GM23338 (cell line): Measurements from ENCODE around the gene UTS2. TPM values are rescaled to one million over a fixed set of nuclear protein-coding genes. Genes with fewer than 3 reads are reported as not detected.

Experiments used
- ATAC-seq: fragments of 200-7000 bp; cut with Tn5 transposase; 3 replicates; pipeline ENCODE4 v1.9.1; 2020
- DNase-seq: peaks from one replicate; pipeline ENCODE4 v3.0.0-alpha.2; 2015; ENCODE audit warnings: low spot score
- H2AFZ ChIP-seq: fragments of 200-600 bp; sonication (generic); 2 replicates; pipeline ENCODE4 v1.8.0; 2016; ENCODE audit warnings: antibody characterized with exemption, mild to moderate bottlenecking, moderate library complexity
- H3F3A ChIP-seq: fragments of 200-600 bp; sonication (generic); replicated peaks from 2 replicates; pipeline ENCODE4 v1.8.0; 2017; ENCODE audit warnings: antibody characterized with exemption, mixed run types, low read depth
- H3K27ac ChIP-seq: fragments of 200-600 bp; sonication (generic); 2 replicates; pipeline ENCODE4 v1.6.1; 2016; ENCODE audit warnings: low read depth
- H3K27me3 ChIP-seq: fragments of 200-600 bp; sonication (generic); 2 replicates; pipeline ENCODE4 v1.8.0; 2016; ENCODE audit warnings: mild to moderate bottlenecking, mixed run types, moderate library complexity; ENCODE audit not compliant: insufficient read depth
- H3K36me3 ChIP-seq: fragments of 200-600 bp; sonication (generic); 2 replicates; pipeline ENCODE4 v1.8.0; 2016; ENCODE audit warnings: mild to moderate bottlenecking; ENCODE audit not compliant: insufficient read depth
- H3K4me1 ChIP-seq: fragments of 200-600 bp; sonication (generic); 2 replicates; pipeline ENCODE4 v1.8.0; 2016; ENCODE audit warnings: mild to moderate bottlenecking, moderate library complexity; ENCODE audit not compliant: insufficient read depth
- H3K4me2 ChIP-seq: fragments of 200-600 bp; sonication (generic); 2 replicates; pipeline ENCODE4 v1.7.1; 2017; ENCODE audit warnings: mixed run types
- H3K4me3 ChIP-seq: fragments of 200-600 bp; sonication (generic); 2 replicates; pipeline ENCODE4 v1.6.1; 2016; ENCODE audit warnings: mixed run types
- H3K79me2 ChIP-seq: fragments of 200-600 bp; sonication (generic); replicated peaks from 2 replicates; pipeline ENCODE4 v1.8.0; 2017; ENCODE audit warnings: mild to moderate bottlenecking; ENCODE audit not compliant: insufficient read depth
- H3K9me2 ChIP-seq: fragments of 200-600 bp; sonication (generic); 2 replicates; pipeline ENCODE4 v1.8.0; 2017; ENCODE audit not compliant: insufficient read depth
- H4K20me1 ChIP-seq: fragments of 200-600 bp; sonication (generic); replicated peaks from 2 replicates; pipeline ENCODE4 v1.8.0; 2017; ENCODE audit warnings: mild to moderate bottlenecking; ENCODE audit not compliant: insufficient read depth
- H3K27ac Mint-ChIP-seq: 2 replicates; pipeline ENCODE4 v1.8.0; 2020; ENCODE audit warnings: inconsistent platforms, mild to moderate bottlenecking, moderate library complexity, mixed read lengths
- H3K27me3 Mint-ChIP-seq: 3 replicates; pipeline ENCODE4 v1.8.0; 2022; ENCODE audit warnings: low read depth, mild to moderate bottlenecking, moderate library complexity, mixed read lengths, inconsistent platforms; ENCODE audit not compliant: insufficient read depth, poor library complexity
- H3K36me3 Mint-ChIP-seq: 3 replicates; pipeline ENCODE4 v1.8.0; 2021; ENCODE audit warnings: low read depth, mild to moderate bottlenecking, inconsistent platforms, moderate library complexity, mixed read lengths
- H3K4me1 Mint-ChIP-seq: 3 replicates; pipeline ENCODE4 v1.8.0; 2020; ENCODE audit warnings: mild to moderate bottlenecking, inconsistent platforms, mixed read lengths
- H3K4me3 Mint-ChIP-seq: 3 replicates; pipeline ENCODE4 v1.8.0; 2021; ENCODE audit warnings: moderate library complexity, mild to moderate bottlenecking, inconsistent platforms, mixed read lengths
- H3K9me3 Mint-ChIP-seq: 3 replicates; pipeline ENCODE4 v1.8.0; 2020; ENCODE audit warnings: moderate library complexity, mild to moderate bottlenecking, inconsistent platforms, mixed read lengths
- CREB1 ChIP-seq: fragments of 250-450 bp; sonication (Bioruptor Pico); IDR thresholded peaks from 2 replicates; pipeline ENCODE4 v1.5.0; 2020; ENCODE audit warnings: low read depth, mild to moderate bottlenecking, moderate library complexity
- EZH2 ChIP-seq: fragments of 200-600 bp; sonication (generic); IDR thresholded peaks from one replicate; pipeline ENCODE4 v1.8.0; 2017; ENCODE audit warnings: antibody characterized with exemption, mild to moderate bottlenecking, low read depth; ENCODE audit not compliant: unreplicated experiment
- EZH2phosphoT487 ChIP-seq: fragments of 200-600 bp; sonication (generic); IDR thresholded peaks from one replicate; pipeline ENCODE4 v1.8.1; 2018; ENCODE audit warnings: antibody characterized with exemption; ENCODE audit not compliant: unreplicated experiment
- JUNB ChIP-seq: IDR thresholded peaks from one replicate; pipeline ENCODE4 v1.6.1; 2016; ENCODE audit warnings: antibody characterized with exemption; ENCODE audit not compliant: unreplicated experiment
- NANOG ChIP-seq: IDR thresholded peaks from 2 replicates; pipeline ENCODE4 v1.6.1; 2016; ENCODE audit warnings: antibody characterized with exemption, borderline replicate concordance
- POLR2AphosphoS5 ChIP-seq: IDR thresholded peaks from 2 replicates; pipeline ENCODE4 v1.6.1; 2016; ENCODE audit warnings: antibody characterized with exemption, low read depth
- STAT1 ChIP-seq: IDR thresholded peaks from one replicate; pipeline ENCODE4 v1.6.1; 2016; ENCODE audit warnings: antibody characterized with exemption; ENCODE audit not compliant: unreplicated experiment
- ZNF114 ChIP-seq: fragments of 250-450 bp; sonication (Bioruptor Pico); IDR thresholded peaks from 2 replicates; pipeline ENCODE4 v1.5.0; 2020; ENCODE audit warnings: mild to moderate bottlenecking, moderate library complexity
- ZNF331 ChIP-seq: fragments of 250-450 bp; sonication (Bioruptor Pico); IDR thresholded peaks from 2 replicates; pipeline ENCODE4 v1.5.0; 2020; ENCODE audit warnings: low read depth, mild to moderate bottlenecking, moderate library complexity
- polyA plus RNA-seq: library from polyadenylated mRNA; unstranded; fragments of >200 nt; fragmentation: Nextera tagmentation; extraction: Ambion mirVana; gene quantifications from 2 replicates; pipeline ENCODE4 v1.2.1, GENCODE V29; 2016
- total RNA-seq: library from RNA; depleted of rRNA; stranded (reverse); fragments of >200 nt; shearing (Covaris generic); gene quantifications from 2 replicates; pipeline ENCODE4 v1.2.3, GENCODE V29; 2014
- TF ChIP-seq, protein P1 (sequence below): IDR thresholded peaks from 2 replicates; pipeline ENCODE4 v1.6.1; 2016; ENCODE audit warnings: antibody characterized with exemption
- TF ChIP-seq, protein P2 (sequence below): IDR thresholded peaks from one replicate; pipeline ENCODE4 v1.6.1; 2018; ENCODE audit warnings: antibody characterized with exemption; ENCODE audit not compliant: unreplicated experiment
- TF ChIP-seq, protein P3 (sequence below): fragments of 250-450 bp; sonication (Bioruptor Pico); IDR thresholded peaks from 2 replicates; pipeline ENCODE4 v1.5.0; 2020; ENCODE audit warnings: mild to moderate bottlenecking, moderate library complexity

Gene UTS2
- total and polyA plus RNA-seq, 2 experiments from 2014 or later = not detected

DNA sequence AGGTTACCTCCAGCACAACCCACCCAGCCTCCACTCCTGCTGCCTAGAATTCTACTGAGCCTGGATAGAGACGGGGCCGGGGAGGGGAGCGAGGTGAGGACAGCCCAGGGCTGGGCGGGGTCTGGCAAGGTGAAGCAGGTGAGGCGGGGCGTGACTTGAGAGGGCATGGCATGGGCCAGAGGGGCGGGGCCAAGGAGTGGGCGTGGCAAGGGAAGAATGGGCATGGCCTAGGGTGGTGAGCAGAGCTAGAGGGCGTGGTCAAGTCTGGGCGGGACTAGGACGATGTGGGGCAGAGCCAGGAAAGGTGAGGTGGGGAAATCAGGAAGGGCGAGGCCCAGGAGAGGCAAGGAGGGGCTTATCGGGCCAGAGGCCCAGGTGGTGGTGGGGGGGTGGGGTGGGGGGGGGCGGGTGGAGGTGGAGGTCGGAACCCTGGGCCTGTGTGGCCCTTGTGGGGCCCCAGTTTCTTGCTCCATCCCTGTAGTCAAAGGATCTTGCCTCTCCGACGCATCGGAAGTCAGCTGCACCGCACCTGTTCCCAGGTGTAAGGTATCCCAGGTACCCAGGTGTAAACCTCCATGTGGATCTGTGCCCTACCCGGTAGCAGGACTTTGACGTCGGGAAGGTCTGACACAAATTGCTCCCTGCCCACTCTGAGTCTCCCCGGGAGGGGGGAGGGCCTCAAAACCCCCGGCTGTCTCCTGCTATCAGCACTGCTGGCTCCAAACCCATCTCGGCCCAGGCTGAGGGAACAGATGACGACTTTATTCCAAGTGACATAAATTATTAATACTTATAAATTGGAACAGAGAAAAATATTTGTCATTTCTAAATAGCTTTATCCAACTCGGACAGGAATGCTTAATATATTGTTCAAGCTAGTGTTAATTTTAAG, 32.9 kb upstream of the UTS2 start (continued):
- TF ChIP-seq, protein P1, sequence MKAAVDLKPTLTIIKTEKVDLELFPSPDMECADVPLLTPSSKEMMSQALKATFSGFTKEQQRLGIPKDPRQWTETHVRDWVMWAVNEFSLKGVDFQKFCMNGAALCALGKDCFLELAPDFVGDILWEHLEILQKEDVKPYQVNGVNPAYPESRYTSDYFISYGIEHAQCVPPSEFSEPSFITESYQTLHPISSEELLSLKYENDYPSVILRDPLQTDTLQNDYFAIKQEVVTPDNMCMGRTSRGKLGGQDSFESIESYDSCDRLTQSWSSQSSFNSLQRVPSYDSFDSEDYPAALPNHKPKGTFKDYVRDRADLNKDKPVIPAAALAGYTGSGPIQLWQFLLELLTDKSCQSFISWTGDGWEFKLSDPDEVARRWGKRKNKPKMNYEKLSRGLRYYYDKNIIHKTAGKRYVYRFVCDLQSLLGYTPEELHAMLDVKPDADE = no peak
- TF ChIP-seq EZH2phosphoT487 = no peak
- TF ChIP-seq JUNB = no peak
- TF ChIP-seq POLR2AphosphoS5 = no peak
- TF ChIP-seq NANOG = no peak

DNA sequence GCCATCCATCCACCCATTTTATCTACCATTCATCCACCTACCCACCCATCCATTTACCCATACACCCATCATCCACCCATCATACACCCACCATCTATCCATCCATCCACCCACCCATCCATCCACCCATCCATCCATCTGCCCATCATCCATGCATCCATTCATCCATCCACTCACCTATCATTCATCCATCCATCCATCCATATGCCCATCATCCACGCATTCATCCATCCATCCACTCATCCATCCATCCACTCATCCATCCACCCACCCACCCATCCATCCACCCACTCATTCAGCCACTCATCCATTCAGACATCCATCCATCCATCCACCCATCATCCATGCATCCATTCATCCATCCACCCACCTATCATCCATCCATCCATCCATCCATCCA, 31.9 kb upstream of the UTS2 start:
- no peak for DNase-seq
- TF ChIP-seq EZH2 (no peak), CREB1 (CRISPR knock-in tag) (no peak), NANOG (no peak), JUNB (no peak), EZH2phosphoT487 (no peak), ZNF331 (CRISPR knock-in tag) (no peak), STAT1 (no peak), POLR2AphosphoS5 (no peak), ZNF114 (CRISPR knock-in tag) (no peak)
- TF ChIP-seq, protein P2, sequence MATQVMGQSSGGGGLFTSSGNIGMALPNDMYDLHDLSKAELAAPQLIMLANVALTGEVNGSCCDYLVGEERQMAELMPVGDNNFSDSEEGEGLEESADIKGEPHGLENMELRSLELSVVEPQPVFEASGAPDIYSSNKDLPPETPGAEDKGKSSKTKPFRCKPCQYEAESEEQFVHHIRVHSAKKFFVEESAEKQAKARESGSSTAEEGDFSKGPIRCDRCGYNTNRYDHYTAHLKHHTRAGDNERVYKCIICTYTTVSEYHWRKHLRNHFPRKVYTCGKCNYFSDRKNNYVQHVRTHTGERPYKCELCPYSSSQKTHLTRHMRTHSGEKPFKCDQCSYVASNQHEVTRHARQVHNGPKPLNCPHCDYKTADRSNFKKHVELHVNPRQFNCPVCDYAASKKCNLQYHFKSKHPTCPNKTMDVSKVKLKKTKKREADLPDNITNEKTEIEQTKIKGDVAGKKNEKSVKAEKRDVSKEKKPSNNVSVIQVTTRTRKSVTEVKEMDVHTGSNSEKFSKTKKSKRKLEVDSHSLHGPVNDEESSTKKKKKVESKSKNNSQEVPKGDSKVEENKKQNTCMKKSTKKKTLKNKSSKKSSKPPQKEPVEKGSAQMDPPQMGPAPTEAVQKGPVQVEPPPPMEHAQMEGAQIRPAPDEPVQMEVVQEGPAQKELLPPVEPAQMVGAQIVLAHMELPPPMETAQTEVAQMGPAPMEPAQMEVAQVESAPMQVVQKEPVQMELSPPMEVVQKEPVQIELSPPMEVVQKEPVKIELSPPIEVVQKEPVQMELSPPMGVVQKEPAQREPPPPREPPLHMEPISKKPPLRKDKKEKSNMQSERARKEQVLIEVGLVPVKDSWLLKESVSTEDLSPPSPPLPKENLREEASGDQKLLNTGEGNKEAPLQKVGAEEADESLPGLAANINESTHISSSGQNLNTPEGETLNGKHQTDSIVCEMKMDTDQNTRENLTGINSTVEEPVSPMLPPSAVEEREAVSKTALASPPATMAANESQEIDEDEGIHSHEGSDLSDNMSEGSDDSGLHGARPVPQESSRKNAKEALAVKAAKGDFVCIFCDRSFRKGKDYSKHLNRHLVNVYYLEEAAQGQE = no peak
- TF ChIP-seq, protein P3, sequence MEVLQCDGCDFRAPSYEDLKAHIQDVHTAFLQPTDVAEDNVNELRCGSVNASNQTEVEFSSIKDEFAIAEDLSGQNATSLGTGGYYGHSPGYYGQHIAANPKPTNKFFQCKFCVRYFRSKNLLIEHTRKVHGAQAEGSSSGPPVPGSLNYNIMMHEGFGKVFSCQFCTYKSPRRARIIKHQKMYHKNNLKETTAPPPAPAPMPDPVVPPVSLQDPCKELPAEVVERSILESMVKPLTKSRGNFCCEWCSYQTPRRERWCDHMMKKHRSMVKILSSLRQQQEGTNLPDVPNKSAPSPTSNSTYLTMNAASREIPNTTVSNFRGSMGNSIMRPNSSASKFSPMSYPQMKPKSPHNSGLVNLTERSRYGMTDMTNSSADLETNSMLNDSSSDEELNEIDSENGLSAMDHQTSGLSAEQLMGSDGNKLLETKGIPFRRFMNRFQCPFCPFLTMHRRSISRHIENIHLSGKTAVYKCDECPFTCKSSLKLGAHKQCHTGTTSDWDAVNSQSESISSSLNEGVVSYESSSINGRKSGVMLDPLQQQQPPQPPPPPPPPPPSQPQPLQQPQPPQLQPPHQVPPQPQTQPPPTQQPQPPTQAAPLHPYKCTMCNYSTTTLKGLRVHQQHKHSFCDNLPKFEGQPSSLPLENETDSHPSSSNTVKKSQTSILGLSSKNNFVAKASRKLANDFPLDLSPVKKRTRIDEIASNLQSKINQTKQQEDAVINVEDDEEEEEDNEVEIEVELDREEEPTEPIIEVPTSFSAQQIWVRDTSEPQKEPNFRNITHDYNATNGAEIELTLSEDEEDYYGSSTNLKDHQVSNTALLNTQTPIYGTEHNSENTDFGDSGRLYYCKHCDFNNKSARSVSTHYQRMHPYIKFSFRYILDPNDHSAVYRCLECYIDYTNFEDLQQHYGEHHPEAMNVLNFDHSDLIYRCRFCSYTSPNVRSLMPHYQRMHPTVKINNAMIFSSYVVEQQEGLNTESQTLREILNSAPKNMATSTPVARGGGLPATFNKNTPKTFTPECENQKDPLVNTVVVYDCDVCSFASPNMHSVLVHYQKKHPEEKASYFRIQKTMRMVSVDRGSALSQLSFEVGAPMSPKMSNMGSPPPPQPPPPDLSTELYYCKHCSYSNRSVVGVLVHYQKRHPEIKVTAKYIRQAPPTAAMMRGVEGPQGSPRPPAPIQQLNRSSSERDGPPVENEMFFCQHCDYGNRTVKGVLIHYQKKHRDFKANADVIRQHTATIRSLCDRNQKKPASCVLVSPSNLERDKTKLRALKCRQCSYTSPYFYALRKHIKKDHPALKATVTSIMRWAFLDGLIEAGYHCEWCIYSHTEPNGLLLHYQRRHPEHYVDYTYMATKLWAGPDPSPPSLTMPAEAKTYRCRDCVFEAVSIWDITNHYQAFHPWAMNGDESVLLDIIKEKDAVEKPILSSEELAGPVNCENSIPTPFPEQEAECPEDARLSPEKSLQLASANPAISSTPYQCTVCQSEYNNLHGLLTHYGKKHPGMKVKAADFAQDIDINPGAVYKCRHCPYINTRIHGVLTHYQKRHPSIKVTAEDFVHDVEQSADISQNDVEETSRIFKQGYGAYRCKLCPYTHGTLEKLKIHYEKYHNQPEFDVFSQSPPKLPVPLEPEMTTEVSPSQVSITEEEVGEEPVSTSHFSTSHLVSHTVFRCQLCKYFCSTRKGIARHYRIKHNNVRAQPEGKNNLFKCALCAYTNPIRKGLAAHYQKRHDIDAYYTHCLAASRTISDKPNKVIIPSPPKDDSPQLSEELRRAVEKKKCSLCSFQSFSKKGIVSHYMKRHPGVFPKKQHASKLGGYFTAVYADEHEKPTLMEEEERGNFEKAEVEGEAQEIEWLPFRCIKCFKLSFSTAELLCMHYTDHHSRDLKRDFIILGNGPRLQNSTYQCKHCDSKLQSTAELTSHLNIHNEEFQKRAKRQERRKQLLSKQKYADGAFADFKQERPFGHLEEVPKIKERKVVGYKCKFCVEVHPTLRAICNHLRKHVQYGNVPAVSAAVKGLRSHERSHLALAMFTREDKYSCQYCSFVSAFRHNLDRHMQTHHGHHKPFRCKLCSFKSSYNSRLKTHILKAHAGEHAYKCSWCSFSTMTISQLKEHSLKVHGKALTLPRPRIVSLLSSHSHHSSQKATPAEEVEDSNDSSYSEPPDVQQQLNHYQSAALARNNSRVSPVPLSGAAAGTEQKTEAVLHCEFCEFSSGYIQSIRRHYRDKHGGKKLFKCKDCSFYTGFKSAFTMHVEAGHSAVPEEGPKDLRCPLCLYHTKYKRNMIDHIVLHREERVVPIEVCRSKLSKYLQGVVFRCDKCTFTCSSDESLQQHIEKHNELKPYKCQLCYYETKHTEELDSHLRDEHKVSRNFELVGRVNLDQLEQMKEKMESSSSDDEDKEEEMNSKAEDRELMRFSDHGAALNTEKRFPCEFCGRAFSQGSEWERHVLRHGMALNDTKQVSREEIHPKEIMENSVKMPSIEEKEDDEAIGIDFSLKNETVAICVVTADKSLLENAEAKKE = no peak

More for the DNA sequence above, 31.9 kb upstream of the UTS2 start:
- no peaks in the 10 kb centered on the region for H4K20me1 ChIP-seq
- H3K4me3 ChIP-seq = no peak overlapping the region
- H2AFZ ChIP-seq = no peak overlapping the region
- no peaks in the 10 kb centered on the region for H3K4me1 ChIP-seq
- no peaks in the 10 kb centered on the region for H3K27me3 ChIP-seq
- no peak overlapping the region for H3K27ac ChIP-seq
- Mint-ChIP-seq H3K36me3 (no peaks in the 10 kb centered on the region), H3K27ac (no peak overlapping the region), H3K9me3 (no peaks in the 10 kb centered on the region), H3K27me3 (peaks cover 4% of the 10 kb centered on the region), H3K4me1 (peaks cover 3% of the 10 kb centered on the region; the same call in 1 of the 3 replicates), H3K4me3 (no peak overlapping the region)
- H3F3A ChIP-seq = no peaks in the 10 kb centered on the region
- no peaks in the 10 kb centered on the region for H3K79me2 ChIP-seq
- no peak for ATAC-seq
- no peak overlapping the region for H3K4me2 ChIP-seq
- no peaks in the 10 kb centered on the region for H3K36me3 ChIP-seq
- peaks cover 13% of the 10 kb centered on the region for H3K9me2 ChIP-seq
